ENCODE measurements around the gene KLHDC8A.
A peak's percentile ranks its signal among the peaks of the same experiment; 100 is the strongest.

KLHDC8A gene

GRCh38 chr1:205344066-205344928 lies 12.4 kb downstream of the KLHDC8A start:
- DNase-seq (ENCODE audit: low spot score), result no peak

- DNase-seq (ENCODE audit: low spot score), result no peak
Observed at GRCh38 chr1:205343431-205344065, 13.2 kb downstream of the KLHDC8A start.

GRCh38 chr1:205342986-205343385 lies 13.7 kb downstream of the KLHDC8A start:
- no peak for DNase-seq (ENCODE audit: low spot score)

- no peak for DNase-seq (ENCODE audit: low spot score)
Observed at GRCh38 chr1:205340676-205341075, 16.0 kb downstream of the KLHDC8A start.

GRCh38 chr1:205339717-205340116 lies 17.0 kb downstream of the KLHDC8A start:
- no peak for DNase-seq (ENCODE audit: low spot score)

- no peak for DNase-seq (ENCODE audit: low spot score)
Observed at GRCh38 chr1:205339197-205339702, 17.5 kb downstream of the KLHDC8A start.

GRCh38 chr1:205338011-205338410 lies 18.7 kb downstream of the KLHDC8A start:
- DNase-seq (ENCODE audit: low spot score), result no peak

- no peak for DNase-seq (ENCODE audit: low spot score)
Observed at GRCh38 chr1:205337481-205337880, 19.2 kb downstream of the KLHDC8A start.

- peak; percentile 84 for DNase-seq (ENCODE audit: low spot score)
Observed at GRCh38 chr1:205335692-205336091, 21.0 kb downstream of the KLHDC8A start.

- DNase-seq (ENCODE audit: low spot score), result no peak
Observed at GRCh38 chr1:205332015-205332791, 24.5 kb downstream of the KLHDC8A start.

GRCh38 chr1:205330150-205330549 lies 26.6 kb downstream of the KLHDC8A start:
- no peak for DNase-seq (ENCODE audit: low spot score)

GRCh38 chr1:205329719-205330118 lies 27.0 kb downstream of the KLHDC8A start:
- DNase-seq (ENCODE audit: low spot score), result no peak

- DNase-seq (ENCODE audit: low spot score), result no peak
Observed at GRCh38 chr1:205328476-205328875, 28.2 kb downstream of the KLHDC8A start.

GRCh38 chr1:205326812-205327466 lies 29.8 kb downstream of the KLHDC8A start:
- DNase-seq (ENCODE audit: low spot score), result no peak

GRCh38 chr1:205325334-205325884 lies 31.3 kb downstream of the KLHDC8A start:
- peak; percentile 72 for DNase-seq (ENCODE audit: low spot score)

- no peak for DNase-seq (ENCODE audit: low spot score)
Observed at GRCh38 chr1:205324781-205325180, 31.9 kb downstream of the KLHDC8A start.

- no peak for DNase-seq (ENCODE audit: low spot score)
Observed at GRCh38 chr1:205323794-205324193, 32.9 kb downstream of the KLHDC8A start.

GRCh38 chr1:205321959-205322283 lies 34.8 kb downstream of the KLHDC8A start:
- DNase-seq (ENCODE audit: low spot score), result no peak

GRCh38 chr1:205321162-205321958 lies 35.4 kb downstream of the KLHDC8A start, which contains the start of gene NUAK2:
Gene NUAK2 (minus strand): TSS chr1:205321745. CDS start chr1:205321628, 117 bp downstream.
- DNase-seq (ENCODE audit: low spot score), result peak; percentile 95

GRCh38 chr1:205319081-205320018 lies 37.4 kb downstream of the KLHDC8A start:
- DNase-seq (ENCODE audit: low spot score), result no peak
